Measurements from ENCODE around the gene AP3S2. TPM values are rescaled to one million over a fixed set of nuclear protein-coding genes. Genes with fewer than 3 reads are reported as not detected.

Gene AP3S2
- total RNA-seq, 4 donors from 2014 or later, result 18.2 to 49.0 (median 30.3) TPM

GRCh38 chr15:89810837-89811236 is 83.0 kb downstream of the AP3S2 start:
- no peak overlapping the region for H3K27ac ChIP-seq
- no peaks in the 10 kb centered on the region for H3K36me3 ChIP-seq
- peaks cover 0 to 28% (median 11%) of the 10 kb centered on the region in 4 donors for H3K27me3 ChIP-seq
- WGBS, 2 donors, result 91 to 92% methylated on average over 6 of the region's 7 CpGs
- H3K4me1 ChIP-seq, result peaks cover 26 to 62% (median 31%) of the 10 kb centered on the region in 3 donors
- intact Hi-C loops (cut with DNase I), result no loop called here
- no peaks in the 10 kb centered on the region for H3K9me3 ChIP-seq
- TF ChIP-seq POLR2A (IDR thresholded peaks at IDR 0.05), result no peak
- TF ChIP-seq CTCF (IDR thresholded peaks at IDR 0.05), result no peak
- no peak overlapping the region for H3K4me3 ChIP-seq
- no peak for DNase-seq

GRCh38 chr15:89809787-89810148 is 84.0 kb downstream of the AP3S2 start:
- Histone ChIP-seq H3K9me3 (no peaks in the 10 kb centered on the region), H3K4me1 (peaks cover 23 to 56% (median 28%) of the 10 kb centered on the region in 3 donors), H3K27me3 (peaks cover 0 to 17% (median 6%) of the 10 kb centered on the region in 4 donors), H3K27ac (no peak overlapping the region), H3K36me3 (no peaks in the 10 kb centered on the region), H3K4me3 (no peak overlapping the region)
- WGBS, 2 donors, result 100% methylated on average over 3 to 4 of the region's 5 CpGs
- DNase-seq, result no peak
- intact Hi-C loops (cut with DNase I), result no loop called here
- TF ChIP-seq CTCF (IDR thresholded peaks at IDR 0.05) (no peak), POLR2A (IDR thresholded peaks at IDR 0.05) (no peak)

- Histone ChIP-seq H3K4me1 (peaks cover 17 to 51% (median 25%) of the 10 kb centered on the region in 3 donors), H3K4me3 (no peak overlapping the region), H3K27me3 (peaks cover 0 to 12% (median 1%) of the 10 kb centered on the region in 4 donors), H3K36me3 (no peaks in the 10 kb centered on the region), H3K27ac (peak overlapping the region in 1 of 4 donors; percentile 15), H3K9me3 (no peaks in the 10 kb centered on the region)
- no peak for DNase-seq
- TF ChIP-seq CTCF (IDR thresholded peaks at IDR 0.05) (no peak), POLR2A (IDR thresholded peaks at IDR 0.05) (no peak)
- intact Hi-C loops (cut with DNase I), result no loop called here
- 63 to 67% methylated on average over 6 to 7 of the region's 8 CpGs for WGBS, 2 donors
Observed at GRCh38 chr15:89809093-89809786, 84.6 kb downstream of the AP3S2 start.

- peaks cover 15 to 42% (median 21%) of the 10 kb centered on the region in 3 donors for H3K4me1 ChIP-seq
- intact Hi-C loops (cut with DNase I), result no loop called here
- no peak for TF ChIP-seq CTCF (IDR thresholded peaks at IDR 0.05)
- TF ChIP-seq POLR2A (IDR thresholded peaks at IDR 0.05), result no peak
- H3K27me3 ChIP-seq, result peaks cover 0 to 3% (median 0%) of the 10 kb centered on the region in 4 donors
- peak overlapping the region in 1 of 4 donors; percentile 15 for H3K27ac ChIP-seq
- no peak for DNase-seq
- WGBS, 2 donors, result 59 to 62% methylated on average over 9 of the region's 10 CpGs
- H3K4me3 ChIP-seq, result no peak overlapping the region
- no peaks in the 10 kb centered on the region for H3K9me3 ChIP-seq
- no peaks in the 10 kb centered on the region for H3K36me3 ChIP-seq
Observed at GRCh38 chr15:89808160-89808870, 85.5 kb downstream of the AP3S2 start.

GRCh38 chr15:89807689-89808088 is 86.1 kb downstream of the AP3S2 start:
- no peak for DNase-seq
- no peak overlapping the region for H3K4me3 ChIP-seq
- intact Hi-C loops (cut with DNase I), result no loop called here
- no peak for TF ChIP-seq CTCF (IDR thresholded peaks at IDR 0.05)
- TF ChIP-seq POLR2A (IDR thresholded peaks at IDR 0.05), result no peak
- H3K27ac ChIP-seq, result no peak overlapping the region
- H3K27me3 ChIP-seq, result peaks cover 0 to 5% (median 0%) of the 10 kb centered on the region in 4 donors
- no peaks in the 10 kb centered on the region for H3K36me3 ChIP-seq
- H3K9me3 ChIP-seq, result no peaks in the 10 kb centered on the region
- WGBS, 2 donors, result 89 to 91% methylated on average over 6 of the region's 6 CpGs
- H3K4me1 ChIP-seq, result peaks cover 15 to 36% (median 15%) of the 10 kb centered on the region in 3 donors

Measured in esophagus squamous epithelium (tissue), 5 donors.